BE2C (cell line): ENCODE data around the gene ARHGDIA.

Source experiments
- DNase-seq: peaks from one replicate; pipeline ENCODE4 v3.0.0-alpha.2; 2020
- H3K27me3 ChIP-seq: fragments of 250-450 bp; sonication (Bioruptor Pico); 2 replicates; pipeline ENCODE4 v1.5.1; 2020; ENCODE audit warnings: mild to moderate bottlenecking
- H3K36me3 ChIP-seq: fragments of 250-450 bp; sonication (Bioruptor Pico); 2 replicates; pipeline ENCODE4 v1.5.1; 2020; ENCODE audit warnings: mild to moderate bottlenecking
- H3K4me1 ChIP-seq: fragments of 250-450 bp; sonication (Bioruptor Pico); 2 replicates; pipeline ENCODE4 v1.5.1; 2020
- H3K4me3 ChIP-seq: 2 replicates; pipeline ENCODE4 v1.5.1; 2011; ENCODE audit warnings: low read depth, low read length
- H3K9me3 ChIP-seq: fragments of 250-450 bp; sonication (Bioruptor Pico); 2 replicates; pipeline ENCODE4 v1.5.1; 2020
- TF ChIP-seq, protein P1 (sequence below): IDR thresholded peaks from 2 replicates; pipeline ENCODE4 v1.5.1; 2012; ENCODE audit warnings: mild to moderate bottlenecking, low read depth, low read length

ARHGDIA gene

DNA sequence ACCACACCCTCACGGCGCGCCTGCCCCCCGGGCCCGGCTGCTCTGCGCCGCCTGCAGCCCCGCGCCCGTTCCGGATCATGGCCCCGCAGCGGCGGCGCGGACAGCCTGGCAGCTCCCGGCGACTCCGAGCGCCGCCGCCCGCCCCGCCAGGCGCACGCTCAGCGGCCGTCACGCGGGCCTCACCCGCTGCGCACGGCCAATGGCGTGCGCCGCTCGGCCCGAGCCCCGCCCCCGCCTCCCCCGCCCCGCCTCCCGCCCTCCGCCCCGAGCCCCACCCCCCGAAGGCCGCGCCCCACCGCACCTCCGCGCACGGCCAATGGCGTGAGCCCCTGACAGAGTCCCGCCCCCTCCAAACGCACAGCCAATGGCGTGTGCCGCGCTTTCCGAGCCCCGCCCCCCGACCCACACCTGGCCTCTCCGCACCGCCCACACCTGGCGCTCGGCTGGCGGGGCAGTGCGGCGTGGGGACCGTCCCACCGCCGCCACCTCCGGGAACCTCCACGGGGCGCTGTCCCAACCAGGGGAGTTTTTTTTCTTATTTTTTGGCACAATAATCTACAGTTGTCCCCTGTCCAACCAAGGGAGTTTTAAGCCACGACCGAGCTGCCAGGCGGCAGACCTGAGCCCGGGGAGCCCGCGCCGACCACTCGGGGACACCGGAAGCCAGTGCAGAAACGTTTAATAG is 40.3 kb upstream of the ARHGDIA start, which contains the start of gene PCYT2:
TSS of gene PCYT2 (minus strand) at position 123 of the 685 bp plus-strand sequence. CDS start at position 79, 44 bp downstream.
- Histone ChIP-seq H3K27me3 (no peaks in the 10 kb centered on the region), H3K36me3 (peaks cover 31% of the 10 kb centered on the region), H3K4me1 (no peaks in the 10 kb centered on the region; the same call in 1 of the 2 replicates), H3K9me3 (no peaks in the 10 kb centered on the region), H3K4me3 (peak within 1 kb of the TSS; percentile 78)
- TF ChIP-seq, protein P1, sequence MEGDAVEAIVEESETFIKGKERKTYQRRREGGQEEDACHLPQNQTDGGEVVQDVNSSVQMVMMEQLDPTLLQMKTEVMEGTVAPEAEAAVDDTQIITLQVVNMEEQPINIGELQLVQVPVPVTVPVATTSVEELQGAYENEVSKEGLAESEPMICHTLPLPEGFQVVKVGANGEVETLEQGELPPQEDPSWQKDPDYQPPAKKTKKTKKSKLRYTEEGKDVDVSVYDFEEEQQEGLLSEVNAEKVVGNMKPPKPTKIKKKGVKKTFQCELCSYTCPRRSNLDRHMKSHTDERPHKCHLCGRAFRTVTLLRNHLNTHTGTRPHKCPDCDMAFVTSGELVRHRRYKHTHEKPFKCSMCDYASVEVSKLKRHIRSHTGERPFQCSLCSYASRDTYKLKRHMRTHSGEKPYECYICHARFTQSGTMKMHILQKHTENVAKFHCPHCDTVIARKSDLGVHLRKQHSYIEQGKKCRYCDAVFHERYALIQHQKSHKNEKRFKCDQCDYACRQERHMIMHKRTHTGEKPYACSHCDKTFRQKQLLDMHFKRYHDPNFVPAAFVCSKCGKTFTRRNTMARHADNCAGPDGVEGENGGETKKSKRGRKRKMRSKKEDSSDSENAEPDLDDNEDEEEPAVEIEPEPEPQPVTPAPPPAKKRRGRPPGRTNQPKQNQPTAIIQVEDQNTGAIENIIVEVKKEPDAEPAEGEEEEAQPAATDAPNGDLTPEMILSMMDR, result no peak
- peak; percentile 94 for DNase-seq

DNA sequence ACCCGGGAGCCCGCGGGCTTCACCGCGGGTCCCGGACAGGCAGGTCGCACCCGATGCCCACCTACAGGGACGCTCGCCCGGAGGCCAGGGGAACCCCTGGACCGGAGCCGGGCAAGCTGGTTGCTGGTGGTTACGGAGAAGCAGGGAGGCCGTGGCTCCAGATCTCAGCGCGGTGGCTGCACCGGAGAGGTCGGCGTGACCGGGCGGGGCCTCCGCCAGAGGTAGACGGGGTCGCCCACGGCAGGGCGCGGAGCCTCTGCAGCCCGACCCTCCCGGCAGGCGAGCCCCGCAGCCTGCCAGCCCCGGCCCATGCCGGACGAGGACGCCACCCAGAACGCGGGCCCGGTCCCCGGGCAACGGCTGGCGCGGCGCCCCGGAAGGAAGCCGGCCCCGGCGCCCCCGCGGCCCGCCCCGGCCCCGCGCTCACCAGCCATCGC is 39.7 kb upstream of the ARHGDIA start:
- TF ChIP-seq, protein P1, result no peak
- no peaks in the 10 kb centered on the region; the same call in 1 of the 2 replicates for H3K4me1 ChIP-seq
- H3K36me3 ChIP-seq, result peaks cover 31% of the 10 kb centered on the region
- no peaks in the 10 kb centered on the region for H3K27me3 ChIP-seq
- H3K9me3 ChIP-seq, result no peaks in the 10 kb centered on the region
- H3K4me3 ChIP-seq, result peak overlapping the region; percentile 78
- DNase-seq, result no peak

DNA sequence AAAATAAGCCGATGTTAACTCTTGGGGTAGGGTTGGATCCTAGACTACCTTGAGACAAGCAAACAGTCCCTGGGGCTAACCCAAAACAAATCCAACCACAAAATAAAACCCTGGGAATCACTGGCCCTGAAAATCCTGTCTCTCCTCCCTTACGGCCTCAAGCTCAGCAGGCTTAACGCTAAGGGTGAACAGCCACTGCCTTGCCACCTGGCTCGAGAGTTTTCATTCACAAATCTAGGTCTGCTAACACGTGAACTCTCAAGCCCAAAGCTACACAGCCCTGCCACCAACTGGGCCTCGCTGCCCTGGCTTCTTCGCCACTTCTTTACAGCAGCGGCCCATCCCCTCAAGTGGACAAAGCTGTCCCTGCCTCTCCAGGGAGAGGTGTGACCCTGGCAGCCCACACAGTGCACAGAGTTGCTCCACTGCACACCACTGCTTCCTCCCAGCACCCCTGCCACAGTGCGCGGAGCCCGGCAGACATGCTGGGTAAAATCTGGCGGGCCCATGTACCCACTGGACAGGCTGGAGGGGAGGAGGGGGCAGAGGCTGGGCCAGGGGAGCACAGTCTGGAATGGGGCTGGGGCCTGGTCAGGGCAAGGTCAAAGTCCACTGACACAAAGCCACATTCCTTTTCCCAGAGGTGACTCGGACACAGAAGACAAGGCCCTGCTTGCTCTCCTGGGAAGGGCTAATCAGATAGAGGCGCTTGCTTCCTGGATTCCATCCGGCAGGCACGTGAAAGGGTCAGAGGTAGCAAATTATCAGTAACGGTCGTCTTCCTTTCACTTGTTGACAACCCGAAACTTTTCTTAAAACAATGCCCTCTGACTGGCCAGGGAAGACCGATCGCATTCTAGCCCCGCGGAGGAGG is 39.1 kb upstream of the ARHGDIA start:
- TF ChIP-seq, protein P1, result no peak
- Histone ChIP-seq H3K9me3 (no peaks in the 10 kb centered on the region), H3K4me3 (peak overlapping the region; percentile 78), H3K4me1 (no peaks in the 10 kb centered on the region; the same call in 1 of the 2 replicates), H3K36me3 (peaks cover 29% of the 10 kb centered on the region), H3K27me3 (no peaks in the 10 kb centered on the region)
- no peak for DNase-seq

DNA sequence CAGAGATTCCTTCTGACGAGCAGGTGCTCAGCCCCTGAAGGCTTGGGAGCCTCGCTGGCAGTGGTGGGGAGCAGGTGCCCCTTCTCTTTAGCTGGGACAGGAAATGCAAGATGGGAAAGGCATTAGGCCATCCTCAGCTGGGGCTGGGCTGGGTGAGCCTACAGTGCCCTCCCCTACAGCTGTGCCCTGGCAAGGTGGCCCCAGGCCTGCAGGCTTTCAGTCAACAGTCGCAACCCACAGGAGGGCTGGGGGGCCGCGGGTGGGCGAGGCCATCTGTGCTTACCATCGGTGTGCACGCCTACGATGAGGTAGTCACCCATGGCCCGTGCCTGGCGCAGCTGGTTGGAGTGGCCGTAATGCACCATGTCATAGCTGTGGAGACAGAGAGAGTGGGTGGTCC is 38.1 kb upstream of the ARHGDIA start:
- no peak for DNase-seq
- TF ChIP-seq, protein P1, result no peak
- no peak overlapping the region for H3K4me3 ChIP-seq
- no peaks in the 10 kb centered on the region for H3K9me3 ChIP-seq
- no peaks in the 10 kb centered on the region; the same call in 1 of the 2 replicates for H3K4me1 ChIP-seq
- H3K36me3 ChIP-seq, result peaks cover 20% of the 10 kb centered on the region
- H3K27me3 ChIP-seq, result no peaks in the 10 kb centered on the region

DNA sequence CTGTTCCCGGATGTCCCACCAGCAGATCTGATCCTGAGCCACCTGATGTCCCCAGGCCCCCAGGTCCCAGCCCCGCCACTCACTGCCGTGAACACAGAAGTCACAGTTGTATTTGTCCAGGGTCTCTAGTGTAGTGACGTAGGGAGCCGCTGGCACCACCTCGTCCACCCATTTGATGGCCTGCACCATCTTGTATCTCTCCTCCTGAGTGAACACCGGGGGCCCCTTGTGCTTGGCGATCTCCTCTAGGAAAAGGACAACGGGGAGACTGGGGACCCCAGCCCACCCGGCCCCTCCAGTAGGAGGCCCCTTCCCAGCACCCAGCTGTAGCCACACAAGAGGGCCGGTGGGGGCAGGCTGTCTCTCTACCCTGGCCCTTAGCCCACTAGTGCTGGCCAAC is 37.7 kb upstream of the ARHGDIA start:
- Histone ChIP-seq H3K9me3 (no peaks in the 10 kb centered on the region), H3K4me1 (no peaks in the 10 kb centered on the region; the same call in 1 of the 2 replicates), H3K36me3 (peaks cover 16% of the 10 kb centered on the region), H3K27me3 (no peaks in the 10 kb centered on the region), H3K4me3 (no peak overlapping the region)
- TF ChIP-seq, protein P1, result no peak
- DNase-seq, result no peak
